COR-L47 (cell line): ENCODE data around the gene VSNL1.
A peak's percentile ranks its signal among the peaks of the same experiment; 100 is the strongest.

Source experiments
- DNase-seq: peaks from one replicate; lab custom pipeline; 2025; lab: John Stamatoyannopoulos, UW

Gene VSNL1

DNA sequence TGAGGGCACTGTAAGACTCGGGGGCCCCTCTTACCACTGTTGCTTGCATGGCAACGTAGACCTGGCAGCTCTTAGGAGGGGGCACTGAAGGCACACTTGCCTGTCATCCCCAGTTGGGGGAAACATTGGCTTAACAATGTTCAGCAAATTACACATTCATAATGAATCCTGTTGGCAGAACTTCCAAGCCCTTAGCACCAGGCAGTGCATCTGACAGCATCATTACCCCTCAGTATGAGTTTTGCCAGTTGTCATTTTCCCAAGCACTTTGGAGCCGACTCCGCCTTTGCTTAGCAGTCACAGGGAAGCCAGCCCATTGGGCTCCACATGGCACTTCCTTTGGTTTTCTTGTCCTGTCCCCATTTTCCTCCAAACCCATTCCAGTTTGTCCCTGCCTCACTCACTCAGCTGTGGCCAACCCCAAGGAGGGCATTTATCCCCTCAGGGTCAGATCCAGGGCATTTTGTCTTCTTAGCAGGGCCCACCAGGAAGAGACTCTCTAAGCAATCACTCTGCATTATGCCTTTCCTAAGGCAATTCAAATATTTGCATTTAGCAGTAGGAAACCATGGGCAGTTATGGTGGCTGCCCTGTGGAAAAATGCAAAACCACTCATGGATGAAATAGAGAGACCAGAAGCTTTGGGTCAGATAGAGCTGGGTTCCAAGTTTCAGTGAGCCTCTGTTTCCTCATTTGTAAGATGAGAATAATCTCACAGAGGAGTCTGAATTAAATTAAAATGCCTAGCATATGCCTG is 73.9 kb downstream of the VSNL1 start:
- no peak for DNase-seq

DNA sequence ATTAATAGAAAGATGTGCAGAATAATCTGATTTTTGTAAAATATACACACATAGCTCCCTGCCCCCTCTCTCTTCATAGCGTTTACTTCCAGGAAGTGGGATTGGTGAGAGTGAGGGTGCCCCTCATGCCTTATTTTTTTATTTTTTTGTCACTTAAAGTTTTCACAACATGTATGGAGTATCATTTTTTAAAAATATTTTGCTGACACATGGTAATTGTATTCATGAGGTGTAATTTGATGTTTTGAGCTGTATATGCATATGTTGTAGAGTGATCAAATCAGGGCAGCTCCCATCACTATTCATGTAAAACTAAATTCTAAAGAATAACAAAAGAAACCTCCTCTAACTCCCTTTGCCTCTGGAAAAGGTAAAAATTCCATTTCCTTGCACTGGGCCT is 74.7 kb downstream of the VSNL1 start:
- DNase-seq: no peak

DNA sequence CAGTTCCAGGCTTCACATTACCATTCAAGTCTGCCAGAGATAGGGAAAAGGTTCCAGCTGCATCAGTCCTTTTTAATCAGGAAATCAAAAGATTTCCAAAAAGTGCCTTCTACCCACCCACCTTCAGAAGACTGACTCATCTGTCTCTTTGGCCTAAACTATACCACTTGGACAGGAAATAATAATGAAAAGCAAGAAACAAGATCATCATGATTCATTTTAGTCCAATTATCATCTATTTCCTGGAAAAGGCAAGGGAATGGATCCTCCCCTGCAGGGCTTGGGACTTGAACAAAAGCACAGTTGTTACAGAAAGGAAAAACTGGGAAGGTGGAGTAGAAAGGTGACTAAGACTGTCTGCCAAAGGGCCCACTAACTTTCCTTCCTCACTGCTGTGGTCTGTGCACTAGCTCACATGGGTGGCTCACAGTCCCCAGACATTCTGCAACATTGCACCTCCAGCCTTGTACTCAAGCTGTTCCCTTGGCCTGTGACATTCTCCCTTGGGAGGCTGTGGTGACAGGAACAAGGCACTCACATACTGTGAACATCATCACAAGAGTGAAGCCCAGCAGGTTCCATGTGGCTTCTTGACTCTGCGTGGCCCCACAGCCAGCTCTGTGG is 75.3 kb downstream of the VSNL1 start:
- no peak for DNase-seq

DNA sequence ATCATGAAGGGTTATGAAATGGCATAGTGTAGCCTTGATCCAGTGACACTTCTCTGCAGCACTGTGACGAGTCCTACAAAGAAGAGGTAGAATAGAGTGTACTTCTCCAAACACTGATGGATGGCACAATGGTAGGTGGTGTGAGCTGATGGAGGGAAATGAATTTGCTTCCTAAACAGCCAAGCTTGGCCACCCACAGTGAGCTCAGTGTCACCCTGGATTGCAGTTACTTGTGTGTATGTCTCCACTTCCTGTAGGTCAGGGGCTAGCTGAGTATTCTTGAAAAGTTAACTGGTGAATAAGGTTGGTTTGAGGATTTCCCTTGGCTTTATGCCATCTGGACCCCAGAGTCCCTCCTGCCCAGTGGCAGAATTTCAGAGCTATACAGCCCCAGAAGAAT is 75.9 kb downstream of the VSNL1 start:
- no peak for DNase-seq

DNA sequence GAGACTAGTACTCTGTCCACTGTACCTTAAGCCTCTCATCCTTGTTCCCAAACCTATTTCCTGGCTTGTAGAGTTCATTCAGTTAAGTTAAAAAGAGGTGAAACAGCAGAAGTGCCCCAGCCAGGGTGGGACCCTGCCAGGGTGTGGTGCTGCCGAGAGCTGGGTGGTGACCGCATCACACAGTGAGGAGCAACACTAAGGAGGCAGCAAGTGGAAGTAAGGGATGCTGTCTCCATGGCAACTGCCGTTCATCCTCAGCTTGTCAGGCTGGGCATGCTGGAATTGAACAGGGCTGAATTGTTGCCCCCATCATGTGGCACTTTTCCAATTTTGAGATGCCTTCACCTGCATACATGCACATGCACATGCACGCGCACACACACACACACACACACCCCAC is 77.0 kb downstream of the VSNL1 start:
- no peak for DNase-seq

DNA sequence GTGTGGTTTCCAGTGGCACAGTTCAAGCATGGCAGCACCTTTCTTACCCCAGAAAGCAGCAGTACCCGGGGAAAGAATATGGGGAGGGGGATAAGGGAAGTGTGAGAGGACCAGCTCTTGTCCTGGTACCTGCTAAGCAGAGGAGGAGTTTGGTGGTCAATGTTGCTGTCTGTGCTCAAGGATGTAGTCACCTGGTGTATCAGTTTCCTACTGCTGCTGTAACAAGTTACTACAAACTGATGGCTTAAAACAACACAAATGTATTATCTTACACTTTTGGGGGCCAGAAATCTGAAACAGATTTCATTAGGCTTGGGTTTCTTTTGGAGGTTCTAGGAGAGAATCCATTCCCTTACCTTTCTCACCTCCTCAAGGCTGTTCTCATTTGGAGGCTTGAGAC is 77.5 kb downstream of the VSNL1 start:
- no peak for DNase-seq

DNA sequence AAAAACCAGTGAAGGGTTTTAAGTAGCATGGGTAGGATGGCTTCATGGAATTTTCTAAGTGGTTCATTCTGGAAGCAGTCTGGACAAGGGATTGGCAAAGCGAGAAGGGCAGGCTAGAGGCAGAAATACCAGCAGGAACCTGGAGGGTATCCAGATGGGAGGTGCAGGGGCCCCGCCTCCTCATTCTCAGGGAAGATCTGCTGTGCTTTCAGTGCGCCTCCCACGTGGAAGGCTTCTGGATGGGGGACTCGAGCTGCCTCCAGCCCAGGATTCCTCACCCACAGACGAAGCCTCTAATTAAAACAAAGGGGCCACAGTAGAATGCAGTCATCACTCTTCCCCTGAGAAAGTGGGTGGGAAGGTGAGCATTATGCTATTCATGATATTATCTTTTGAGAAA is 79.8 kb downstream of the VSNL1 start:
- peak; percentile 38 for DNase-seq

DNA sequence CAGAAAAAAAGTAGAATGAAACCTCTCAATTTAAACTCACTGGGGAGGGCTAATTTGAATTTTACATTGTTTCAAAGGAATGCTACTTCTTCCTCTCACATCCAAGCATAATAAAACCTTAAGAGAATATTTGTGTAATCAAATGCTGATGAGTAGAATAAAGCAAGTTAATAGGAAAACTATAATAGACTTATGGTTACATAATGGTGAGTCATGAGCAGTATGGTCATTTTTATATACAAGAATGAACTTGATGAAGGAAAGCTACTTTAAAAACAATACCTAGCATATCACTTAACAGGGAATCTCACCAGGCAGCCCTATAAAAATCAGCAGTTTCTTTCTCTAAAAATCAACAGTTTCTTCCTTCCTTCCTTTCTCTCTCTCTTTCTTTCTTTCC is 80.3 kb downstream of the VSNL1 start:
- DNase-seq: no peak

DNA sequence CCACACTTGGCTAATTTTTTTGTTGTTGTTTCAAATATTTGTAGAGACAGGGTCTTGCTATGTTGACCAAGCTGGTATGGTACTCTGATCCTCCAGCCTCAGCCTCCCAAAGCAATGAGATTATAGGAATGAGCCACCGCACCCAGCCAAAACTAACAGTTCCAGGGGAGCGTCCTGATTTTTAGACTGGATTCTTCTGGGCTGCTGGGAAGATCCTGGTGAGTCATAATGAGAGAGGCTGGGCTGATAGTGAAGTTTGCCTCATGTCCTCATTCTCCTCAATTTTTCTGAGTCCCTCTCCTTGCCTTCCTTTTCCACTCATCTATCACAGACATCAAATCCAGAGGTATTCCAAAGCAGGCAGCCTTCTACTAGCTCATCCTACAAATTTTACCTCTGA is 81.3 kb downstream of the VSNL1 start:
- no peak for DNase-seq

DNA sequence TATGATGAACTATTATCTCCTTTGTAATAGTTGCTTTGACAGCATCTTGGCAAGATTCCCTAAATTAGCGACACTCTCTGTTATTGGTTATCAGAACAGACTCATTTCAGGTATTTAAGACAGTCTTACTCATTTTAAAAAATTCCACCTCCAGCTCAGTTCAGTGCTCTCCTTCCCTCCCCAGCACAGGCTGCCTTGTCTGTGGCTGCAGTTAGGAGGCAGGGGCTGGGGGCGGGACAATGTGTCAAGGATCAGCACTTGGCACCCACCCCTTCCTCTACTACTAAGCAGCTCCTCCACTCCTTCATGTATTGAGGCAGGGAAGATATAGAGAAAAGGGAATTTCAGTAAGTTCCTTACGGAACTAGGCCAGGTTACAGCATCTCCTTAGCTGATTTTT is 85.0 kb downstream of the VSNL1 start:
- no peak for DNase-seq

DNA sequence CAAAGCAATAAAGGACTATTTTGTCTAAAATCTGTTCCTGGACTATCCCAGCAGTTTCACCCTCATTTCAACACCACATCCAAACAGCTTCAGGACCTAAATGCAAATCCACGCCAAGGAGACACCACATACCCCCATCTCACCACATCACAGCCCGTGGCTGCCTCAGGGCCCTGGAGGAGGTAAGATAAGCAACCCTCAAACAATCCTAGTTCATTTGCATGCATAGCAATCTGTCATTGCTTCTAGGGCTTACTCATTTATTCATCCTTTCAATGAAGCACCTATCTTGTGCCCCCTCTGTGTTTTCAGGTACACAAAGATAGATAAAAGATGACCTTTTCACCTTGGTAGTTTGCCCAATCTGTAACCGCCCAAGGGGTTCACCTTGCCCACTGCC is 86.5 kb downstream of the VSNL1 start:
- no peak for DNase-seq

DNA sequence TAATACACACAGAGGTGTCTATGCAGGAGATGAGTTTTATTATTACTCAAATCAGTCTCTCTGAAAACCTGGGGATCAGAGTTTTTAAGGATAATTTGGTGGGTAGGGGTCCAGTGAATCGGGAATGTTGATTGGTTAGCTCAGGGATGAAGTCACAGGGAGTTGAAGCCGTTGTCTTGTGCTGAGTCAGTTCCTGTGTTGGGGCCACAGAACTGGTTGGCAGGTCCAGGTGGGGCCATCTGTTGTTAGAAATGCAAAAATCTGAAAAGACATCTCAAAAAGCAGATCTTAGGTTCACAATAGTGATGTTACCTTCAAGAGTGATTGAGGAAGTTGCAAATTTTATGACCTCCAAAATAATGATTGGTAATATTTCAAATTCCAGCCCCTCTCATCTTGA is 86.9 kb downstream of the VSNL1 start:
- DNase-seq: no peak

DNA sequence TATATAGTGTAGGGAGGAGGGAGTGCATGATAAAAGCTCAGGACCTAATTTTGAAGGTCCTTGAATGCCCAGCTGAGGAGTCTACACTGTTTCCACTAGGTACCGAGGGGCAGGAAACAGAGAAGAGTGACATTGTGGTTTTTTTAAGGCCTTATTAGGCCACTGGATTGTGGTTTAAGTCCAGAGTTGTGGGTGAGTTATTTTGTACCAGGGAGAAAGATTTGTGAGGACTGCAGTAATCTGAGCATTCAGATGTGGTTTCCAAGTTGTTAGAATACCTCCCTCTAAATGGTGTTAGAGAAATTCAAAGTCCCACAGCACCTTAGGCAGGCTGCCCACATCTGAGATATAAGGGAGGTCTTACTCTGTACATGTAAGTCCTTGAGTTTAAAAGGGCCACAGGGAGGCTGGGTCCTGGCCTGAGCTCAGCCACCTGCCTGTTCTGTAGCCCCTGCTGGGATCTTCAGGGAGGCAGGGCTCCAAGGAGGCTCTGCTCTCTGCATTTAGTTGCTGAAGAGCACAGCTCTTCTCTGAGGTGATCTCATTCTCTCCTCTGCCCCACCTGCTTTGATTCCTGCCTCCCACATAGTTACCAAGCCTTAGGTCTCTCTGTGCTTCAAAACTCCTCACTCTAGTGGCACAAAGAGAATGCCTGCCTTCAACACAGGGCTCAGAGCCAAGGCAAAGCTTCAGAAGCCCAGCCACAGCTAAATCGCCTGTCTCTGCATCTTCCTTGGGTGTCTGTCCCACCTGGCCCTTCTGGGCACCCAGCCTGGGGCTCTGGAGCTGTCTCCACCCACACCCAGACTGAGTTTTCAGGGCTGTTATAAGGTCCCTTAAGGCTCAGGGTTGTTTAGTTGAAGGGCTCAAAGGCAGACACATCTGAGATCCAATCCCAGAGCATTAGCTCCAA is 88.1 kb downstream of the VSNL1 start:
- no peak for DNase-seq

DNA sequence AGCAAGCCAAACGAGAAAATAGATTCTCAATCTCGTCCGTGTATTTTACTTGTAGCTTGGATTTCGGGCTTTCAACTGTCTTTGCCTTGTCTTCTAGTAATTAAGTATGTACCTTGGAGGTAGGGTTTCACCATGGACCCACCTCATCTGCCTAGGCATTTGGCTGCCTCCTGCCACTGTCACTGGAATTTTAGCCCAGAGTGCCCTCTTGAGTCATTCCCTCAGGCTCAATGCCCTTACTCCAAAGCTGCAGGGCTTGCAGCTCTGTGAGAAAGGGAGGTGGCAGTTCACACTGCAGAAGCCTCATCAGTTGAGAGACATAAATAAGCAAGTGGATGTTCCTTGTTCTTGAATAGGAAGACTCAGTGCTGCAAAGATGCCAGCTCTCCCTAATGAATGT is 89.6 kb downstream of the VSNL1 start:
- no peak for DNase-seq

DNA sequence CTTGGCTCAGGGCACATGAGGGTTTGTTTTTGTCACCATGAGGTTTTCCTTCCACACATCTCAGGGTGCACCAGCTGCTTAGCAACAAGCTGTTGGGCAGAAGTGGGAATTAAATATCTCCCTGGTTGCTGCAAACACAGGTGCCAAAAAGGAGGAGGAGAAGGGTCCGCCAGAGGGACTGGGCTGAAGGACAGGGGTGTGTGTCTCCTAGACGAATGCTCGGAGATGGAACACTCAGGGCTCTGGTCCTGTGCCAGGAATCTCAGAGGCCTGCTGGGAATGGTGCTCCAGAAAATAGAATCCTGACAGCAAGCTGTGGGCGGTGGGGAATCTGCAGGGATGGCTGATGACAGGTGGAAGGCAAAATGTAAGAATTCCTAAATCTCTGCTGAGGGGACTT is 94.5 kb downstream of the VSNL1 start:
- DNase-seq: no peak

DNA sequence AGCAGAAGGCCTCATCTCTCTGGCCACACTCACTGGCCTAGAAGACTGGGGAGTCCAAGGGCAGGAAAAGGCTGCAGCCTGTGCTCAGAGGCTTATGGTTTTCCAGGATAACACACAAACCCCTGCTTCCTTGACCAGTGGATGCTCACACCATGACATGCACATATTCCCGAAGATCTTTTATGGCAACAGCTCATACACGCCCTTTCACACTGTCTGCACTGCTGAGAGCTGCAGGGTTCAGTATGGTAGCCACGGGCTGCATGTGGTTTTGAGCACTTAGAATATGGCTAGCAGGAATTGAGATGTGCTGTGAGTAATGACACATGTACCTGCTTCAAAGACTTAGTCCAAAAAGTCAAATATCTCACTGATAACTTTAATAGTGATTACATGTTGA is 95.8 kb downstream of the VSNL1 start:
- DNase-seq: no peak

DNA sequence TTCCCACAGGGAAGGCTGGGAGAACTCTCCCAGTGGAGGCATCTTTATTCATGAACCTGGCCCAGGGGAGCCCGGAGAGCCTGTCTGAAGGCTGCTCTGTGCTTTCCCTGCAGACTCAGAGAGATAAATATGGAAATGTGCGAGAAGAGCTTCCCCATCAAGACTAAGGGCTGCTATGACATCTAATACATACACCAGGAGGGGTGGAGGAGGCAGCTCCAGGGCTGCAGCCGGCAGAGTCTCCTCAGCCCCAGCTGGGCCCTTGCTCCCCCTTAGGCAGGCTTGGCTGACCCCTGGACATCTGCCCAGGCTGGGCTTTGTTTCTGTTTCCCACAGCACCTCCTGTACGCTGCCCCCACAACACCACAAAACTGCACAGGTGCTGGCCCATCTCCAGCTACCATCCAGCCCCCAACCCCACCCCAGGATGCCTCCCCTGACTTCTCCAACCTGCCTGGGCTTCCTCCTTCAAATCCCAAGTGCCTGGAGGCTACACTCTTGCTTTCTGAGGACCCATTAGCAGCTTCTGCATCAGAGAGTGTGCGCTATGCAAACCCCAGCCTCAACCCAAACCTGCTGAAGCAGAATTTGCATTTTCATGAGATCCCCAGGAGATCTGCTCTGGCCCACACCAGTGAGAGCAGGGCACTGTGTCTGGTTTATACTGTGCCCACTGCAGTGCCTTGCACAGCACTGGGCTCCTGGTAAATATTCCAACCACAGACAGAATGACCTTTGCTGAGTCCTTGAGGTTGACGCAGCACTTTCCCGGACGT is 96.8 kb downstream of the VSNL1 start:
- DNase-seq: peak; percentile 3

DNA sequence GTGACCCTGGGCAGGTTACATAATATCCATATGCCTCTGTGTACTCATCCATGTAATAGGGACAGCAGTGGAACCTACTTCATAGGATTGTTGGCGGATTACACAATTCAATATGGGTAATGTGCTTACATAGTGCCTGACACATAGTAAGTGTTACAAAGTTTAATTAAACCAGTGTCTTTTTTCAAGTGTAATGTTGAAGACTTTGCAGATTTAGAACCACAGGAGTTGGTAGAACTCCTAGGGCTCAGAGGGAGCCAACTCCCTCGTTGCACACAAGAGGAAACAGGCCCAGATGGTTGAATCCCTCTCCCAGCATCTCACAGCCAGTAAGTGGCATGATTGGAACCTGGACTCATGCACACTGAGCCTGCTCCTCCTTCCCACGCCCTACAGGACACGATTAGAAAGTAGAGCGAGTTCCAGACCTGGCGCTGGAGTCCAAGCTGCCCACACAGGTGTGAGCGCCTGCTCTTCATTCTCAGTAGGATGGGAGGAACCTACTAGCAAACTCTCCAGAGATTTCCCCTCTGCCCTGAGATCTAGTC is 97.8 kb downstream of the VSNL1 start:
- DNase-seq: no peak

DNA sequence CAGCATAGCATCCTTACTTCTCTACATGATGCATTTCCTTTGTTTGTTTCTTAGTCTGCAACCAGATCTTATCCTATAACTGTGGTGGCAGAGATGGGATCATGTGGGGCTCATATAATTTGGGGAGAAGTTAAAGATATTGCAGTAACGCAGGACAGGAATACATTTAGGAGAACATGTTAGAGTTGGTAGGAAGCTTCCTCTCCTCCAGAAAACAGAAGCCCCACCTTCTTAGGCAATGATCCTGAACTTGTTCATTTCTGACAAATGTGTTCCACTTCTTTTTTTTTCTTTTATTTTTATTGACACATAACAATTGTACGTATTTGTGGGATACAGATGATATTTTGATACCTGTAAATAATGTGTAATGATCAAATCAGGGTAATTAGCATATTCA is 99.9 kb downstream of the VSNL1 start:
- no peak for DNase-seq

DNA sequence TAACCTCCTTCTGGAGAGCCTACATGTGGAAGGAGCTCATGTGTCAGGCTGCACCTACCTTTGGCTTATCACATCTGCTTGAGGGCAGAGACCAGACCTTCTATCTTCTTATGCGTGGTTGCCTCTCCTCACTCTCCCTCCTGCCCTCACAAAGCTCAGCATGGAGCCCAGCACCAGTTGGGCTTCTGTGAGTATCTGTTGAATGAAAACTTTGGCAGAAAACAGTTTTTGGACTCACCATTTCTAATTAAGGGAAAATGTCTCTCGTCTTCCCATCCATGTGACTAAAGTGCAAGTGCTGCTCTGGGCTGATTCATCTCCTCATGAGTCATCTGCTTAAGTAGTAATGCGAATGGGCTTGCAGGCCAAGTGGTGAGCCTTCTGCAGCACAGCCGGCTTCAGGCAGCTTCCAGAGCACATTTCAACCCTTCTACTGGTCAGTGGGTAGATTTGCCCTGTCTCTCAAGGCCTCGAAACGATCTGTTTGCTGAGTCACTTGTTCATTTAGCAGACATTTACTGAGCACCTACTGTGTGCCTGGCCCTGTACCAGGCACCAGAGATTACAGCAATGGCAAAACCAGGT is 102.6 kb downstream of the VSNL1 start:
- no peak for DNase-seq

DNA sequence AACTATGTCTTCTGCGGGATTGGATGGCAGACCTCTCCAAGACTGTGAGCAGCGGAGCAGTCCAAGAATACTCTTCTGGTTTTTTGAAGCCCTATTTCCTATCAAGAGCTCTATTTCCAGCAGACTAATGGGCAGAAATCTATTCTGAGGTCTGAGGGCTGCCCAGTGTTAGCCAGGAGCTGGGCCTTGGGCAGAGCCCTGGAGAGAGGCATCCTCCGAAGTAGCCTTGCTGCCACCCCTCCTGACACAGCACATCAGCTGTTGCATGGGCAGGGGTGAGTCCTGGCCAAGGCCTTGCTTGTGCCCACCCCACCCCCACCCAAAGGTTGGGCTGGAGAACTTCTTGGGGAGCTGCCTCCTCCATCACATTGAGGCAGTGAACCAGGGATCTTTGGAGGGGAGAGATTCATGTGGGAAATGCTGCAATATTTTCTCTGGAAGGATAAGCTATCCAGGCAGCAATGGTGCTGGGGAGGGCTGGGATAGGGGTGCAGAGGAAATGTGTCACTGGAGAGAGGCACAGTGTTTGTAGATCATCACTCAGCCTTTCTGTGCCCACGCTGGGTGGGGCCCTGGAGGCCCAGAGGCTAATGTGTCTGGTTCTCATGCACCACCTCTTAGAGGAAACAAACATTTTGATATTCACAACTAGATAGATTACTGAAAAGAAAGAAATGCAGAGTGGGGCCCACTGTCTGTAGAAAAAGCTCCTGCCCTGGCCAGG is 104.7 kb downstream of the VSNL1 start:
- DNase-seq: no peak
